Transverse colon (tissue), 4 donors: ENCODE measurements around the gene ENAH.

Experiments used
- CTCF ChIP-seq, 5 experiments: fragments of 200-600 bp in 3 of 5; fragments of 450-650 bp in 2 of 5; sonication (generic) in 3 of 5; IDR thresholded peaks; 1 replicate in 2 of 5; 2 replicates in 3 of 5; pipeline ENCODE4 v1.5.1; 2016 to 2017; ENCODE audit warnings: antibody characterized with exemption in 5 of 5, inconsistent platforms in 3 of 5, mild to moderate bottlenecking in 2 of 5, moderate library complexity in 1 of 5
- EP300 ChIP-seq: sonication (generic); formaldehyde crosslinking; IDR thresholded peaks from one replicate; pipeline ENCODE4 v1.6.1; 2017; ENCODE audit warnings: antibody characterized with exemption, low read depth
- POLR2A ChIP-seq: fragments of 450-650 bp; IDR thresholded peaks from one replicate; pipeline ENCODE4 v1.6.1; 2016; ENCODE audit warnings: antibody characterized with exemption, mild to moderate bottlenecking, moderate library complexity
- POLR2AphosphoS5 ChIP-seq, 3 donors: sonication (generic); formaldehyde crosslinking; IDR thresholded peaks; one replicate each; pipeline ENCODE4 v1.6.1; 2016; ENCODE audit warnings: antibody characterized with exemption in 3 of 3

GRCh38 chr1:225603538-225604354, 49.2 kb downstream of the ENAH start:
- TF ChIP-seq POLR2AphosphoS5 (IDR thresholded peaks at IDR 0.05) (no peak), CTCF (IDR thresholded peaks at IDR 0.05) (no peak), POLR2A (no peak), EP300 (no peak)
